ENCODE data around the gene ENKD1. TPM values are rescaled to one million over a fixed set of nuclear protein-coding genes. Genes with fewer than 3 reads are reported as not detected.
"Not testable (repeated sequence)": the region's sequence is repeated elsewhere in the genome, so short reads cannot be mapped to it uniquely, and the experiment has no call there.

ENKD1 gene
- 34.4 TPM for total RNA-seq

DNA sequence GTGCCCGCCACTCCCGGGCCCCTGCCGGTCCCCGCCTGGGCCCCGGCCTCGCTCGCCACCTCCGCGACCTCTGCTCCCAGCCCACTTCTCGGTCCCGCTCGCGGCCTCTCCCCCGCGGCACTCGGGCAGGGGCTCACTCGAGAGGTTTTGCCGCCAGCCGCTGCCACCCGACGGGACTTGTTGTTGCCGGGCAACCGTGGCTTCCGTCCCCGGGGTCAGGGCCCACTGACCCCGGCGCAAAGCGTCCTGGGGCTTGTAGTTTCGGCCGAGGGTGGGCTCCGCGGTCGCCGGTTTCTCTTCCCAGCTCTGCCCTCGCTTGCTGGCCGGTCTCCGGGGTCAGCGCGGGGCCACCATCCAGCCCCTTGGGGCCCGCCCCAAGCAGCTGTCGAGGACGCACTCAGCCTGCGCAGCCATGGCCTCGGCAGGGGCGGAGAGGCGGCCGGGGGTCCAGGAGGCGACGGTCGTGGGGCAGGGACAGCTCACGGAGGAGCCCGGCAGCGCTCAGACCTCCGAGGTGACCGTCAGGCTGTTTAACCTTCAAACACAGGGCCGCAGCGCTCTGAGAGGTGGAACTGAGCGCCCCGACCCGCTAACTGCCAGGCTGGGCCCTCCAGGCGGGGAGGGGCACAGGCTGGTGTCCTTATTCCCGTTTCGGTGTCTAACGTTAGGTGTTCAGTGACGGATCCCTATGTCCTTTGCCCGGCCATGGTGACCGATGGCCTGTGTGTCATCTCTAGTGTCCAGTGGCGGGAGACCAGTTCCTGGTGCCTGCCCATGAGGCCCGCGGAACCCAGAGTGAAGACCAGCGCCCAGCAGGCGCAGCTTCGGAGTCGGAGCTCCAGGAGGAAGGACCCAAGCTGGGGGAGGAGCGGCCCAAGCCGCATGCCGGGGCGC is at the start of gene ENKD1, which contains the start of gene C16orf86:
ENKD1 (minus strand) TSS at position 192 of the 894 bp plus-strand sequence. CDS start 308 bp downstream, outside the sequence.
C16orf86 (plus strand) TSS at position 256 of the 894 bp plus-strand sequence; CDS start at position 413, 157 bp downstream.
- DNase-seq (ENCODE audit: low spot score) = peak; percentile 86

GRCh38 chr16:67716097-67716496 is 49.5 kb upstream of the ENKD1 start:
- DNase-seq (ENCODE audit: low spot score) = no peak

GRCh38 chr16:67714522-67714921 is 48.0 kb upstream of the ENKD1 start:
- DNase-seq (ENCODE audit: low spot score) = no peak

- DNase-seq (ENCODE audit: low spot score) = no peak
Measured at GRCh38 chr16:67713647-67714273, 47.2 kb upstream of the ENKD1 start.

DNA sequence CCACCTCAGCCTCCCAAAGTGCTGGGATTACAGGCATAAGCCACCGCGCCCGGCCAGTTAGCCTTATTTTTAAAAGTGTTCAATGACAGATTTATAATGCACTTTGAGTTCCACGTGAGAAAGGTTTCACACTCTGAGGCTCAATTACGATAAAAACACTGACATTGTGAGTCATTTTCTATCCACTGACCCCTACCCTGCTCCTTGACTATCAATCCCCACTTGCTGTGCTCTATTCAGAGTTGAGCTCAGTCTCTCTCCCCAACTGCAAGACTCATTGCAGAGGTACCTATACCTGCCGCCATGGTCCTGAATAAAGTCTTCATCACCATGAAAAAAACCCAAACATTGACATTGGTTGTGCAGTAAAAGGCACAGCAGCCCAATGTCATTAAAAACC is 44.1 kb upstream of the ENKD1 start:
- DNase-seq (ENCODE audit: low spot score) = no peak

DNA sequence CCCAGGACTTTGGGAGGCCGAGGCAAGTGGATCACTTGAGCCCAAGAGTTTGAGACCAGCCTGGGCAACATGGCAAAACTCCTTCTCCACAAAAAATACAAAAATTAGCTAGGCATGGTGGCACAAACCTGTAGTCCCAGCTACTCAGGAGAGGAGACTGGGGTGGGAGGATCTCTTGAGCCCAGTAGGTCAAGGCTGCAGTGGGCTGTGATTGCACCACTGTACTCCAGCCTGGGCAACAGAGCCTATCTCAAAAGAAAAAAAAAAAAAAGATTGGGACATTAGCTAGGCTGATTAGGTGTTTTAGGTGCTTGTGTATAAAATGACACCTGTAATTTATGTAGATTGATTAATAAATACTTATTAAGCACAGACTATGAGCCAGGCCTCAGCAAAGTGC is 42.5 kb upstream of the ENKD1 start:
- DNase-seq (ENCODE audit: low spot score) = no peak

- DNase-seq (ENCODE audit: low spot score) = no peak
Measured at GRCh38 chr16:67708368-67708771, 41.8 kb upstream of the ENKD1 start.

DNA sequence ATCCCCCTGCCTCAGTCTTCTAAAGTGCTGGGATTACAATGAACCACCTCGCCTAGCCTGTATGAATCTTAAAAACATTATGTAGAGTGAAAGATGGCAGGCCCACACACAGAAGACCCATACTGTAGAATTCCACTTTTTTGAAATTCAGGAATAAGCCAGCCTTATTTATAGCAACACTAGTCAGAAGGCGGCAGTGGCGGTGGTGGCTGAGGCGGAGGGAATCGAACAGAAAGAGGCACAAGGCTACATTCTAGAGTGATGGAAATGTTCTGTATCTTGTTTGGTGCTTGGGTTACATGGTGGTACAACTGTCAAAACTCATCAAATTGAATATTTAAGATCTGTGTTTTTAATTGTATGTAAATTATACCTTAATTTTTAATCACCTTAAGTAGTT is 41.2 kb upstream of the ENKD1 start:
- DNase-seq (ENCODE audit: low spot score) = no peak

DNA sequence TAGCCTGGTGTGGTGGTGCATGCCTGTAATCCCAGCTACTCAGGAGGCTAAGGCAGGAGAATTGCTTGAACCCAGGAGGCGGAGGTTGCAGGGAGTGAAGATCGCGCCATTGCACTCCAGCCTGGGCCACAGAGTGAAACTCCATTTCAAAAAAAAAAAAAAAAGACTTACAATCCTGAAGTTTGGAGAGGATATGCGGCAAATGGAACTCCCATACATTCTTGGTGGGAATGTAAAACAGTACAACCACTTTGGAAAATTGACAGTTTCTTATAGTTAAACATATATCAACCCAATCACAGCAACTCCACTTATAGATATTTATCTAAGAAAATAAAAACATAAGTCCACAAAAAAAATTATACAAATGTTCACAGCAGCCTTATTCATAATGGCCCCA is 40.7 kb upstream of the ENKD1 start:
- DNase-seq (ENCODE audit: low spot score) = no peak

GRCh38 chr16:67704110-67704509 is 37.6 kb upstream of the ENKD1 start:
- DNase-seq (ENCODE audit: low spot score) = no peak

GRCh38 chr16:67703626-67704025 is 37.1 kb upstream of the ENKD1 start:
- no peak for DNase-seq (ENCODE audit: low spot score)

- no peak for DNase-seq (ENCODE audit: low spot score)
Measured at GRCh38 chr16:67702130-67702529, 35.6 kb upstream of the ENKD1 start.

DNA sequence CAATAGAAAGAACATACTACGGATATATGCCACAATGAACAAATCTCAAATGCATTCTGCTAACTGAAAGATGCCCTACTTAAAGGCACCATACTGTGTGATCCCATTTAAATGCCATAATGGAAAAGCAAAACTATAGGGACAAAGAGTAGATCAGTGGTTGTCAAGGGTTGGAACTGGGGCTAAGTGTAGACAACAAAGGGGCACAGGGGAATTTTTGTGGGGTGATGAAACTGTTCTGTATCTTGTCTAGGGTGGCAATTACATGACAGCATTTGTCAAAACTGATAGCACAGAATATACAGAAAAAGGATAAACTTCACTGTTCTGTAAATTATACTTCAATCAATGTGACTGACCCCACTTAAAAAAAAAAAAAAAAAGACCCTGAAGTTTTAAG is 34.9 kb upstream of the ENKD1 start:
- DNase-seq (ENCODE audit: low spot score) = no peak

GRCh38 chr16:67699265-67699664 is 32.7 kb upstream of the ENKD1 start:
- no peak for DNase-seq (ENCODE audit: low spot score)

DNA sequence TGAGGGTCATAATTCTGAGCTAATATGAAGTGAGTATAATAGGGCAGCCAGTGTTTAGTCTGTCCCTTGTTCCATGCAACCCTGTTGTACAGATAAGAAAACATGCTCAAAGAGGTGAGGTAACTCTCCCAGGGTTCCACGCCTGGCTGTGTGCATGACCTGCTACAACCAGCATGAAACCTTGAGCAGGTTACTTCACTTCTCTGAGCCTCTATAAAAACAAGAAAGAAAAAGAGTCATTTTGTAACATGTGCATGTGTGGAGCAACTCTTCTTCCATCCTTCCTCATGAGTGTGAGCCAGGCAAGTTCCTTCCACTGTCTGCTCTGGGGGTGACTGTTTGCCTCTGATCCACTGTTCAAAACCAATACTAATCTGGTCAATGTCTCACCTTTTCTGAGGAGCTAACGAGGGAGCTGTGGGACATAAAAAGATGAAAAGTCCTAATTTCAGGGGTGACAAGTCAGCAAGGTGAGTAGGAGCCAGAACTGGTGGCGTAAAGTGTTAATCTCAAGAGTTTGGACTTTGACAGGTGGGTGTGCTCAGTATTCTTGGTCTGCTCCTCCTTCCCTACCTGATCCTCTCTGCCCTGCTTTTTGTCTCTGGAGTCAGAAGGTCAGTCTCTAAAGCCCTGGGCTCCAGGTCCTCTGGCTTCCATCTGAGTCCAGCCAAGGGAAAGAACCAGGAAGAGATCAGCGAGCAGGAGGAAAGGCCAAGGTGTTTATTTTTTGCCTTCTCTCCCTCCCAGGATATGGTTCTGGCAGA is 31.1 kb upstream of the ENKD1 start:
- no peak for DNase-seq (ENCODE audit: low spot score)

DNA sequence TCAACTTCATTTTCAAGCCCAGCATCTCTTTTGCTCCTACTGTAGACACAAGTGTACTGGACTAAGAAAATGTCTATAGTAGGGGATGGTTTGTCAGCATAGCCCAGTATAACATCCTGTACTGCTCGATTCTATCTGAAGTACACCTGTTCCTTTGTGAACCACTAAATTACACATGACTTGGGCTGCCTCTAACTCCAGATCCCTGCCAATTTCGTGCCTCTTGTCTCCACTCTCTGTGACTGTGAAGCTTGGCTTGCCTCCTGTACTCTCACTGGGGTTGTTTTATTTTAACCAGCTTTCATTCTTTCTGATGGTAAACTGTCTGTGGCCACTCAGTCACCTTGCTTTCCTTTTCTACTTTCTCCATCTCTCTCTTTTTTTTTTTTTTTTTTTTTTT is 28.1 kb upstream of the ENKD1 start:
- DNase-seq (ENCODE audit: low spot score) = no peak

GRCh38 chr16:67693517-67694285 is 27.2 kb upstream of the ENKD1 start:
- not testable (repeated sequence) for DNase-seq (ENCODE audit: low spot score)

DNA sequence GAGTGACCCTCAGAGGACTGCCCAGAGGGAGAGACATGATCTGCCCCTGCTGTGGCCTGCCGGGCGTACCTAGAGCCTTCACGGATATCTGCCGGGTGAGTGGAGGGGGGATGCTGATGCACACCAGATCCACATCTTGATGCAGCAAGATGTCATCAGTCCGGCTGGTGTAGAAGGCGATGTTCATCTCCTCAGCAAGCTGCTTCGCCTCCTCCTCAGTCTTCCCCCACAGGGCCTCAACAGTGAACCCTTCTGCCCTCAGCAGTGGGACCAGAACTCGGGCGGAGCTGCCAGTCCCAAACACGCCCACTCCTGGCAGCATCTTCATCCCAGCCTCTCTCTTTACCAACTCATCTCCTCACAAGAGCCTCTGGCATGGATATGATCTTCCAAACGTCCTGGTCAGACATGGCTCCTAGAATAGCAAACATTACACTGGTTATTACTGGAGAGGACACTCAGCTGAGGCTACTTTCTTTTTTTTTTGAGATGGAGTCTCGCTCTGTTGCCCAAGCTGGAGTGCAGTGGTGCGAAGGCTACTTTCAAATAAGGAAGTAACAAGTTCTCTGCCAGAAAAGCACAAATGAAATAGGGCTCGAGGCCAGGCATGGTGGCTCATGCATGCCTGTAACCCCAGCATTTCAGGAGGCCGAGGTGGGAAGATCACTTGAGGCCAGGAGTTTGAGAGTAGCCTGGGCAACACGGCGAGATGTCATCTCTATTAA is 19.0 kb upstream of the ENKD1 start:
- DNase-seq (ENCODE audit: low spot score) = no peak

GRCh38 chr16:67683767-67684166 is 17.2 kb upstream of the ENKD1 start:
- no peak for DNase-seq (ENCODE audit: low spot score)

DNA sequence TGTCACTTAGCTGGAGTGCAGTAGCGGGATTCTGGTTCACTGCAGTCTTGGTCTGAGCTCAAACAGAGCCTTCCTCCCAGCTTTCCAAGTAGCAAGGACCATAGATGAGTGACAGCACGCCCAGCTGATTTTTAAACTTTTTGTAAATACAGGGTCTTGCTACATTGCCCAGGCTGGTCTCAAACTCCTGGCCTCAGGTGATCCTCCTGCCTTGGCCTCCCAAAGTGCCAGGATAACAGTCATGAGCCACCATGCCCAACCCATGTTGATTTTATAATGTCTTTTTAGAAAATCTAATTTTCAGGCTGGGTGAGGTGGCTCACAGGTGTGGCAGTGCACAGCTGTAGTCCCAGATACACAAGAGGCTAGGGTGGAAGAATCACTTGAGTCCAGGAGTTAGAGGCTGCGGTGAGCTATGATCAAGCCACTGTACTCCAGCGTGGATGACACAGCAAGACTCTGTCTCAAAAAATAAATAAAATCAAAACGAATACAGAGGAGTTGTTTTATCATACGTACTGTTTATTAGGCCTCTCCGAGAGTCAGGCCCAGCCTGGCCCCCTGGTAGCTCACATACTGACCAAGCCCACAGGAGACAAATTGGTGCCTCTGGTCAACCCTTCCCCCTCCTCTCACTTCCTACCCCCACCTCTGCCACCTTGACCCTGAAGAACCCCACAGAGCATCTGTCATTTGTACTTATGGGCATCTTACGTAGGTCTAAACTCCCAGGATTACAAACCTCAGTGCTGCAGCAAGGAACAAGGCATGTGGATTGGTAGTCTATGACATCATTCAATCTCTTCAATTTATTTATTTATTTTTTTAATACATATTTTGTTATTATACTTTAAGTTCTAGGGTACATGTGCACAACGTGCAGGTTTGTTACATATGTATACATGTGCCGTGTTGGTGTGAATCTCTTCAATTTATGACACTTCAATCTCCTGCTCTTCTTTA is 13.7 kb upstream of the ENKD1 start:
- no peak for DNase-seq (ENCODE audit: low spot score)
